B cell (primary cell): ENCODE results near the gene MMAB.

Source experiments
- EZH2 ChIP-seq: IDR thresholded peaks from 2 replicates; pipeline ENCODE4 v1.6.1; 2012; ENCODE audit warnings: borderline replicate concordance, low read depth, mild to moderate bottlenecking, moderate library complexity, low read length; ENCODE audit not compliant: insufficient read depth, poor library complexity, severe bottlenecking
- TF ChIP-seq, protein P1 (sequence below): fragments of 200-600 bp; IDR thresholded peaks from one replicate; pipeline ENCODE4 v1.8.0; 2022; ENCODE audit warnings: antibody characterized with exemption, mild to moderate bottlenecking

DNA sequence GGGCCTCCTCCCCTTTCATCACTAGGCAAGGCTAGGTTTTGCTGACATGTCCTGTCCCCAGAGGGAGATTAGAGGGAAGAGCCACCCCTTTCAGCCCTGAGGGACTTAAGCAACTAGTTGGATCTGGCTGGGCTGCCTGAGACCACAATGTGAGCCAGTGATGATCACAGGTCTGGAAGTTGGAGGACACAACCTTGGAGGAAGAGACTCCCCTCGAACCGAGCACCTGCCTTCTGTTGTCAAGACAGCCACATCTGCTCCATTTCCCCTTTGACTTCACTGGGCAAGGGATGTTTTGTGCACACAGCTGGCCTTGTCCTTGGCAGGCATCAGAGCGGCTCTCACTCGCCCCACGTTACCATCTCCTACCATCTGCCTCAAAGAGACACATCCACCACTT, 31.7 kb upstream of the MMAB start:
- TF ChIP-seq, protein P1, sequence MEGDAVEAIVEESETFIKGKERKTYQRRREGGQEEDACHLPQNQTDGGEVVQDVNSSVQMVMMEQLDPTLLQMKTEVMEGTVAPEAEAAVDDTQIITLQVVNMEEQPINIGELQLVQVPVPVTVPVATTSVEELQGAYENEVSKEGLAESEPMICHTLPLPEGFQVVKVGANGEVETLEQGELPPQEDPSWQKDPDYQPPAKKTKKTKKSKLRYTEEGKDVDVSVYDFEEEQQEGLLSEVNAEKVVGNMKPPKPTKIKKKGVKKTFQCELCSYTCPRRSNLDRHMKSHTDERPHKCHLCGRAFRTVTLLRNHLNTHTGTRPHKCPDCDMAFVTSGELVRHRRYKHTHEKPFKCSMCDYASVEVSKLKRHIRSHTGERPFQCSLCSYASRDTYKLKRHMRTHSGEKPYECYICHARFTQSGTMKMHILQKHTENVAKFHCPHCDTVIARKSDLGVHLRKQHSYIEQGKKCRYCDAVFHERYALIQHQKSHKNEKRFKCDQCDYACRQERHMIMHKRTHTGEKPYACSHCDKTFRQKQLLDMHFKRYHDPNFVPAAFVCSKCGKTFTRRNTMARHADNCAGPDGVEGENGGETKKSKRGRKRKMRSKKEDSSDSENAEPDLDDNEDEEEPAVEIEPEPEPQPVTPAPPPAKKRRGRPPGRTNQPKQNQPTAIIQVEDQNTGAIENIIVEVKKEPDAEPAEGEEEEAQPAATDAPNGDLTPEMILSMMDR = no peak
- no peak for TF ChIP-seq EZH2
